T-helper 1 cell (primary cell): ENCODE results near the gene ADGRG1.
"Not testable (repeated sequence)": the region's sequence is repeated elsewhere in the genome, so short reads cannot be mapped to it uniquely, and the experiment has no call there.

ENCODE experiments used
- DNase-seq, 5 donors: peaks; one replicate each; pipeline ENCODE4 v3.0.0-alpha.2; 2012 to 2020

The ADGRG1 gene

GRCh38 chr16:57667526-57668262 is 39.3 kb downstream of the ADGRG1 start:
- no peak for DNase-seq

- no peak for DNase-seq
Observed at GRCh38 chr16:57668263-57668571, 39.8 kb downstream of the ADGRG1 start, which contains the start of gene ADGRG3. TSS of gene ADGRG3 (plus strand) at chr16:57668306. CDS start at chr16:57668348, 42 bp downstream.

- DNase-seq = no peak
Observed at GRCh38 chr16:57668630-57669475, 40.4 kb downstream of the ADGRG1 start.

- no peak for DNase-seq
Observed at GRCh38 chr16:57669476-57670162, 41.2 kb downstream of the ADGRG1 start.

GRCh38 chr16:57670196-57670595 is 41.8 kb downstream of the ADGRG1 start:
- DNase-seq = no peak

- DNase-seq = not testable (repeated sequence)
Observed at GRCh38 chr16:57671451-57671850, 43.0 kb downstream of the ADGRG1 start.

- no peak for DNase-seq
Observed at GRCh38 chr16:57672416-57672815, 44.0 kb downstream of the ADGRG1 start.

GRCh38 chr16:57672824-57673223 is 44.4 kb downstream of the ADGRG1 start:
- DNase-seq = no peak

- DNase-seq = no peak
Observed at GRCh38 chr16:57675741-57676551, 47.5 kb downstream of the ADGRG1 start.

- no peak for DNase-seq
Observed at GRCh38 chr16:57676553-57677085, 48.2 kb downstream of the ADGRG1 start.

GRCh38 chr16:57677622-57678369 is 49.4 kb downstream of the ADGRG1 start:
- DNase-seq = no peak

GRCh38 chr16:57679016-57679415 is 50.6 kb downstream of the ADGRG1 start:
- DNase-seq = no peak

- no peak for DNase-seq
Observed at GRCh38 chr16:57679767-57680482, 51.5 kb downstream of the ADGRG1 start.

- no peak for DNase-seq
Observed at GRCh38 chr16:57680842-57681375, 52.5 kb downstream of the ADGRG1 start.

- no peak for DNase-seq
Observed at GRCh38 chr16:57681950-57682728, 53.7 kb downstream of the ADGRG1 start.

- DNase-seq = no peak
Observed at GRCh38 chr16:57682809-57683635, 54.6 kb downstream of the ADGRG1 start.

- DNase-seq = no peak
Observed at GRCh38 chr16:57683636-57684545, 55.5 kb downstream of the ADGRG1 start.
